Endothelial cell of umbilical vein (primary cell): ENCODE data around the gene ANKRD50. TPM values are rescaled to one million over a fixed set of nuclear protein-coding genes. Genes with fewer than 3 reads are reported as not detected.

Source experiments
- BruUV-seq: library from RNA; stranded (reverse); fragments of 400-500 nt; replicated peaks from 2 replicates; lab custom pipeline; 2021; lab: Mats Ljungman, UMichigan
- CTCF ChIA-PET: fragments of 300-600, 350-600 bp; sonication (Branson Sonifier 250); formaldehyde crosslinking; loops from one replicate; lab custom pipeline; 2021; ENCODE audit warnings: antibody characterized with exemption, inconsistent platforms; lab: Charles Lee
- POLR2A ChIA-PET: fragments of 300-600, 350-600 bp; sonication (Branson Sonifier 250); formaldehyde crosslinking; loops from one replicate; lab custom pipeline; 2021; ENCODE audit warnings: antibody characterized with exemption, inconsistent platforms; lab: Charles Lee
- DNase-seq: peaks from one replicate; pipeline ENCODE4 v3.0.0-alpha.2; 2011; ENCODE audit warnings: low read depth, low spot score
- FAIRE-seq: peaks from 2 replicates; lab custom pipeline; 2011; peaks lifted over from hg19 to GRCh38; lab: Jason Lieb, UNC
- H2AFZ ChIP-seq: 2 replicates; pipeline ENCODE4 v1.6.0; 2012; ENCODE audit warnings: low read depth, low read length, control low read depth, inconsistent platforms
- H3K27ac ChIP-seq: 2 replicates; pipeline ENCODE4 v1.5.1; 2011; ENCODE audit warnings: low read depth, mild to moderate bottlenecking, control low read depth, low read length, moderate library complexity; ENCODE audit not compliant: insufficient read depth
- H3K27me3 ChIP-seq, 2 experiments: 2 replicates each; pipeline versions ENCODE4 v1.6.0 to v1.6.1; 2011; ENCODE audit warnings: low read length in 2 of 2, mixed read lengths in 1 of 2; ENCODE audit not compliant: control insufficient read depth in 2 of 2, insufficient read depth in 2 of 2
- H3K36me3 ChIP-seq, 2 experiments: 2 replicates in 1 of 2; 3 replicates in 1 of 2; pipeline ENCODE4 v1.5.1; 2011; ENCODE audit warnings: low read length in 2 of 2, mild to moderate bottlenecking in 1 of 2, moderate library complexity in 1 of 2; ENCODE audit not compliant: control insufficient read depth in 2 of 2, insufficient read depth in 2 of 2; ENCODE audit errors: extremely low read depth in 1 of 2
- H3K4me1 ChIP-seq: 3 replicates; pipeline ENCODE4 v1.5.1; 2011; ENCODE audit warnings: mild to moderate bottlenecking, low read length; ENCODE audit not compliant: control insufficient read depth, insufficient read depth; ENCODE audit errors: extremely low read depth
- H3K4me2 ChIP-seq: 2 replicates; pipeline ENCODE4 v1.6.1; 2011; ENCODE audit warnings: low read length, control low read depth, mixed read lengths; ENCODE audit not compliant: insufficient read depth
- H3K4me3 ChIP-seq, 3 experiments: fragments of 200-600 bp in 1 of 3; sonication (generic), shearing (Covaris generic) in 1 of 3; replicated peaks in 1 of 3; 2 replicates each; pipeline ENCODE4 v1.5.1; 2011 to 2016; ENCODE audit warnings: control low read depth in 3 of 3, low read length in 3 of 3, mild to moderate bottlenecking in 2 of 3, inconsistent platforms in 1 of 3, low read depth in 1 of 3, moderate library complexity in 1 of 3; ENCODE audit not compliant: insufficient read depth in 1 of 3
- H3K79me2 ChIP-seq: 2 replicates; pipeline ENCODE4 v1.6.0; 2012; ENCODE audit warnings: low read length, inconsistent platforms; ENCODE audit not compliant: control insufficient read depth, insufficient read depth
- H3K9ac ChIP-seq: replicated peaks from 2 replicates; pipeline ENCODE3; 2011; ENCODE audit warnings: low read length, control low read depth; ENCODE audit not compliant: insufficient read depth; ENCODE audit errors: extremely low read depth
- H3K9me1 ChIP-seq: replicated peaks from 3 replicates; pipeline ENCODE4 v1.6.0; 2011; ENCODE audit warnings: mild to moderate bottlenecking, low read length; ENCODE audit not compliant: control insufficient read depth, insufficient read depth; ENCODE audit errors: extremely low read depth
- H3K9me3 ChIP-seq: replicated peaks from 2 replicates; pipeline ENCODE4 v1.5.1; 2012; ENCODE audit warnings: low read length, inconsistent platforms; ENCODE audit not compliant: control insufficient read depth, insufficient read depth
- H4K20me1 ChIP-seq: replicated peaks from 2 replicates; pipeline ENCODE3; 2011; ENCODE audit warnings: mild to moderate bottlenecking, low read length; ENCODE audit not compliant: control insufficient read depth, insufficient read depth; ENCODE audit errors: extremely low read depth
- CTCF ChIP-seq, 2 donors: IDR thresholded peaks; 1 replicate in 1 of 2; 2 replicates in 1 of 2; pipeline ENCODE4 v1.5.1; 2011; ENCODE audit warnings: low read length in 2 of 2, mild to moderate bottlenecking in 2 of 2, moderate library complexity in 2 of 2, control low read depth in 1 of 2, inconsistent platforms in 1 of 2, low read depth in 1 of 2; ENCODE audit not compliant: insufficient read depth in 1 of 2; ENCODE audit errors: extremely low read depth in 1 of 2
- FOS ChIP-seq: IDR thresholded peaks from 2 replicates; pipeline ENCODE4 v1.6.1; 2011; ENCODE audit warnings: mild to moderate bottlenecking, low read length, moderate library complexity, borderline replicate concordance; ENCODE audit not compliant: insufficient read depth
- GATA2 ChIP-seq: IDR thresholded peaks from 2 replicates; pipeline ENCODE4 v1.7.0; 2011; ENCODE audit warnings: low read depth, mild to moderate bottlenecking, moderate library complexity, mixed read lengths, low read length; ENCODE audit not compliant: insufficient read length, insufficient read depth
- JUN ChIP-seq: IDR thresholded peaks from 2 replicates; pipeline ENCODE4 v1.6.1; 2011; ENCODE audit warnings: borderline replicate concordance, low read depth; ENCODE audit not compliant: insufficient read length, insufficient read depth
- MYC ChIP-seq: IDR thresholded peaks from one replicate; pipeline ENCODE4 v1.6.1; 2011; ENCODE audit warnings: mild to moderate bottlenecking, low read depth, low read length
- POLR2A ChIP-seq: IDR thresholded peaks from 2 replicates; pipeline ENCODE4 v1.6.1; 2012; ENCODE audit warnings: low read depth, mild to moderate bottlenecking, control low read depth, low read length
- dilution Hi-C: fragments of 300-500 bp; cut with MboI; formaldehyde crosslinking; loops from one replicate; pipeline ENCODE4 v1.15.0; 2019; ENCODE audit warnings: low sequenced_read_pairs; ENCODE audit not compliant: extremely low pct_ligation_motif_present
- intact Hi-C: fragments of 100-400 bp; cut with micrococcal nuclease; formaldehyde crosslinking; loops from one replicate; pipeline ENCODE4 v1.10.0; 2022
- polyA plus RNA-seq, 4 experiments: library from polyadenylated mRNA; depleted of rRNA in 3 of 4; stranded (reverse) in 3 of 4; unstranded in 1 of 4; fragments of >200 nt; gene quantifications; 2 replicates each; pipeline versions ENCODE4 v1.2.1 to v1.2.3, GENCODE V29; 2011 to 2012; ENCODE audit warnings: missing spikeins in 1 of 4
- total RNA-seq: library from RNA; stranded (reverse); gene quantifications from 2 replicates; pipeline ENCODE4 v1.2.3, GENCODE V29; 2021
- TF ChIP-seq, protein P1 (sequence below): IDR thresholded peaks from 2 replicates; pipeline ENCODE4 v1.6.1; 2011; ENCODE audit not compliant: insufficient read depth, insufficient read length

ANKRD50 gene
- total and polyA plus RNA-seq, 2 donors (not counting 3 experiments of a cell fraction or from before 2014, with no cell fraction given): 24.5 to 63.6 TPM

- POLR2A ChIA-PET: no interaction called here
- no peak overlapping the region for H3K4me2 ChIP-seq
- dilution Hi-C loops (no loop called here), intact Hi-C loops (no loop called here)
- TF ChIP-seq FOS (no peak), CTCF (IDR thresholded peaks at IDR 0.05; ENCODE audit: extremely low read depth in 1 of 2, insufficient read depth in 1 of 2, low read depth in 1 of 2, low read length in 2 of 2) (no peak), POLR2A (no peak), JUN (no peak)
- TF ChIP-seq, protein P1, sequence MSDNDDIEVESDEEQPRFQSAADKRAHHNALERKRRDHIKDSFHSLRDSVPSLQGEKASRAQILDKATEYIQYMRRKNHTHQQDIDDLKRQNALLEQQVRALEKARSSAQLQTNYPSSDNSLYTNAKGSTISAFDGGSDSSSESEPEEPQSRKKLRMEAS: no peak
- H3K9me1 ChIP-seq: no peaks in the 10 kb centered on the region
- BruUV-seq: no TSS peak
- H3K27ac ChIP-seq: no peak overlapping the region
- H3K79me2 ChIP-seq: no peaks in the 10 kb centered on the region
- DNase-seq: no peak
- CTCF ChIA-PET: interaction anchor here (1.0 kb wide), 1 partner anchor 608 kb away, joined by 3 read pairs; no protein-coding TSS in a partner anchor
- no peaks in the 10 kb centered on the region for H3K27me3 ChIP-seq
- no peak overlapping the region for H2AFZ ChIP-seq
- no peak for FAIRE-seq
- no peaks in the 10 kb centered on the region for H3K9me3 ChIP-seq
- peaks cover 45% of the 10 kb centered on the region for H3K4me1 ChIP-seq
- H3K9ac ChIP-seq: no peak overlapping the region
- no peak overlapping the region for H3K4me3 ChIP-seq
- no peaks in the 10 kb centered on the region for H4K20me1 ChIP-seq
- H3K36me3 ChIP-seq: peaks cover 3 to 5% of the 10 kb centered on the region in 2 experiments
Observed at GRCh38 chr4:124636788-124637187, 75.7 kb downstream of the ANKRD50 start.

- dilution Hi-C loops: no loop called here
- ChIA-PET POLR2A (interaction anchor here (0.7 kb wide), 1 partner anchor 280 kb away, joined by 4 read pairs; no protein-coding TSS in a partner anchor), CTCF (interaction anchor here (0.9 to 1.5 kb wide), 3 partner anchors 49 to 301 kb away, joined by 3 to 6 read pairs (median 4); no protein-coding TSS in a partner anchor)
- no peaks in the 10 kb centered on the region for H3K27me3 ChIP-seq
- peaks cover 3 to 5% of the 10 kb centered on the region in 2 experiments for H3K36me3 ChIP-seq
- peak overlapping the region; percentile 39 for H3K27ac ChIP-seq
- no peak overlapping the region for H3K4me2 ChIP-seq
- H3K4me3 ChIP-seq: no peak overlapping the region
- no peaks in the 10 kb centered on the region for H3K9me1 ChIP-seq
- DNase-seq (peak; percentile 72), FAIRE-seq (peak; percentile 57)
- H3K4me1 ChIP-seq: peaks cover 39% of the 10 kb centered on the region
- no TSS peak for BruUV-seq
- H4K20me1 ChIP-seq: no peaks in the 10 kb centered on the region
- intact Hi-C loops: no loop called here
- no peaks in the 10 kb centered on the region for H3K9me3 ChIP-seq
- TF ChIP-seq CTCF (IDR thresholded peaks at IDR 0.05; ENCODE audit: extremely low read depth in 1 of 2, insufficient read depth in 1 of 2, low read depth in 1 of 2, low read length in 2 of 2) (no peak), MYC (no peak), GATA2 (peak; percentile 75), FOS (no peak), POLR2A (no peak), JUN (no peak)
- H3K9ac ChIP-seq: peak overlapping the region; percentile 10
- no peaks in the 10 kb centered on the region for H3K79me2 ChIP-seq
- H2AFZ ChIP-seq: no peak overlapping the region
Observed at GRCh38 chr4:124635331-124635730, 77.2 kb downstream of the ANKRD50 start.
